Cardiac fibroblast (primary cell): ENCODE data around the gene USP49.

Experiments
- DNase-seq, 2 donors: peaks; one replicate each; pipeline versions ENCODE4 v3.0.0 to v3.0.0-alpha.2; 2010; ENCODE audit warnings: low read depth in 2 of 2
- H3K4me3 ChIP-seq, 2 donors: replicated peaks in 1 of 2; 1 replicate in 1 of 2; 2 replicates in 1 of 2; pipeline ENCODE4 v1.5.1; 2011; ENCODE audit warnings: low read depth in 2 of 2, low read length in 2 of 2, mild to moderate bottlenecking in 2 of 2, moderate library complexity in 1 of 2
- TF ChIP-seq, protein P1 (sequence below): IDR thresholded peaks from one replicate; pipeline ENCODE4 v1.5.1; 2011; ENCODE audit warnings: low read depth, mild to moderate bottlenecking, low read length, inconsistent platforms

USP49 gene

GRCh38 chr6:41824571-41825569 lies 70.3 kb downstream of the USP49 start:
- no peak overlapping the region for H3K4me3 ChIP-seq
- TF ChIP-seq, protein P1, sequence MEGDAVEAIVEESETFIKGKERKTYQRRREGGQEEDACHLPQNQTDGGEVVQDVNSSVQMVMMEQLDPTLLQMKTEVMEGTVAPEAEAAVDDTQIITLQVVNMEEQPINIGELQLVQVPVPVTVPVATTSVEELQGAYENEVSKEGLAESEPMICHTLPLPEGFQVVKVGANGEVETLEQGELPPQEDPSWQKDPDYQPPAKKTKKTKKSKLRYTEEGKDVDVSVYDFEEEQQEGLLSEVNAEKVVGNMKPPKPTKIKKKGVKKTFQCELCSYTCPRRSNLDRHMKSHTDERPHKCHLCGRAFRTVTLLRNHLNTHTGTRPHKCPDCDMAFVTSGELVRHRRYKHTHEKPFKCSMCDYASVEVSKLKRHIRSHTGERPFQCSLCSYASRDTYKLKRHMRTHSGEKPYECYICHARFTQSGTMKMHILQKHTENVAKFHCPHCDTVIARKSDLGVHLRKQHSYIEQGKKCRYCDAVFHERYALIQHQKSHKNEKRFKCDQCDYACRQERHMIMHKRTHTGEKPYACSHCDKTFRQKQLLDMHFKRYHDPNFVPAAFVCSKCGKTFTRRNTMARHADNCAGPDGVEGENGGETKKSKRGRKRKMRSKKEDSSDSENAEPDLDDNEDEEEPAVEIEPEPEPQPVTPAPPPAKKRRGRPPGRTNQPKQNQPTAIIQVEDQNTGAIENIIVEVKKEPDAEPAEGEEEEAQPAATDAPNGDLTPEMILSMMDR, result no peak
- peak; percentile 22 to 70 for DNase-seq

GRCh38 chr6:41823178-41823577 lies 72.0 kb downstream of the USP49 start:
- H3K4me3 ChIP-seq, result no peak overlapping the region
- no peak for DNase-seq
- TF ChIP-seq, protein P1, result no peak

- no peak for DNase-seq
- TF ChIP-seq, protein P1, result no peak
- H3K4me3 ChIP-seq, result no peak overlapping the region
Measured at GRCh38 chr6:41822021-41822420, 73.2 kb downstream of the USP49 start.

DNA sequence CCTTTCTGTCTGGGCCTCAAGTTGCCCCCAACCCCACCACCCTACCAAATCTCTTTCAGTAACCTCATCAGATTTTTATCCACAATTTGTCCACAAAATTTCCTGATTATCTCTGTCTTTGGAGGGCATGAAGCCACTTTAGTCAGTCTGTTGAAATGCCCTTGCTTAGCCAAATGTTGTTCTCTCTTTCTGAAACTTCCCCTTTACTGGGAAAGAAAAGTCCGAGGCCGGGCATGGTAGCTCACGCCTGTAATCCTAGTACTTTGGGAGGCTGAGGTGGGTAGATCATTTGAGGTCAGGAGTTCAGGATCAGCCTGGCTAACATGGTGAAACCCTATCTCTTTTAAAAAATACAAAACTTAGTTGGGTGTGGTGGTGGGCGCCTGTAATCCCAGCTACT lies 73.9 kb downstream of the USP49 start:
- DNase-seq, result no peak
- TF ChIP-seq, protein P1, result no peak

GRCh38 chr6:41818271-41819054 lies 76.7 kb downstream of the USP49 start:
- no peak overlapping the region for H3K4me3 ChIP-seq
- TF ChIP-seq, protein P1, result no peak
- peak; percentile 27 to 57 for DNase-seq

More for the DNA sequence above, 73.9 kb downstream of the USP49 start:
- H3K4me3 ChIP-seq, result no peak overlapping the region

GRCh38 chr6:41815587-41815986 lies 79.6 kb downstream of the USP49 start:
- TF ChIP-seq, protein P1, result no peak
- H3K4me3 ChIP-seq, result no peak overlapping the region
- no peak for DNase-seq
